Type B pancreatic cell (in vitro differentiated cells): Measurements from ENCODE around the gene PMM2. TPM values are rescaled to one million over a fixed set of nuclear protein-coding genes. Genes with fewer than 3 reads are reported as not detected.
A peak's percentile ranks its signal among the peaks of the same experiment; 100 is the strongest.
"Not testable (repeated sequence)": the region's sequence is repeated elsewhere in the genome, so short reads cannot be mapped to it uniquely, and the experiment has no call there.

Source experiments
- DNase-seq: peaks from one replicate; pipeline ENCODE4 v3.0.0; 2021; ENCODE audit warnings: mixed read lengths; ENCODE audit not compliant: unreplicated experiment; ENCODE audit errors: extremely low spot score
- H3K27ac Mint-ChIP-seq: 2 replicates; pipeline ENCODE4 v1.8.0; 2021; ENCODE audit warnings: mild to moderate bottlenecking, mixed read lengths
- H3K27me3 Mint-ChIP-seq: 2 replicates; pipeline ENCODE4 v1.8.0; 2021; ENCODE audit warnings: mixed read lengths
- H3K36me3 Mint-ChIP-seq: 2 replicates; pipeline ENCODE4 v1.8.0; 2021; ENCODE audit warnings: mixed read lengths
- H3K4me1 Mint-ChIP-seq: one replicate; pipeline ENCODE4 v1.8.0; 2021; ENCODE audit warnings: mixed read lengths; ENCODE audit not compliant: unreplicated experiment
- H3K4me3 Mint-ChIP-seq: 2 replicates; pipeline ENCODE4 v1.8.0; 2021; ENCODE audit warnings: mild to moderate bottlenecking, mixed read lengths
- H3K9me3 Mint-ChIP-seq: 2 replicates; pipeline ENCODE4 v1.8.0; 2021; ENCODE audit warnings: mixed read lengths
- CTCF ChIP-seq: fragments of 200-600 bp; sonication (generic); conservative IDR thresholded peaks from 2 replicates; pipeline ENCODE4 v1.5.0; 2021; ENCODE audit warnings: antibody characterized with exemption, mild to moderate bottlenecking
- total RNA-seq: library from RNA; stranded (reverse); gene quantifications from 2 replicates; pipeline ENCODE4 v1.2.1, GENCODE V29; 2021; ENCODE audit warnings: low replicate concordance

Gene PMM2
- total RNA-seq, 1 donor from 2014 or later = 35.5 TPM

- DNase-seq = no peak
- H3K27ac Mint-ChIP-seq = no peak overlapping the region
- no peaks in the 10 kb centered on the region for H3K27me3 Mint-ChIP-seq
- H3K36me3 Mint-ChIP-seq = peaks cover 22% of the 10 kb centered on the region
- H3K4me1 Mint-ChIP-seq = no peaks in the 10 kb centered on the region
- no peaks in the 10 kb centered on the region for H3K9me3 Mint-ChIP-seq
- TF ChIP-seq CTCF = no peak
- no peak overlapping the region for H3K4me3 Mint-ChIP-seq
These were observed 28.7 kb downstream of the PMM2 start for GRCh38 chr16:8826278-8826879.

GRCh38 chr16:8828541-8829165, 31.0 kb downstream of the PMM2 start:
- Mint-ChIP-seq H3K4me3 (no peak overlapping the region), H3K27ac (no peak overlapping the region), H3K36me3 (peaks cover 27% of the 10 kb centered on the region), H3K9me3 (no peaks in the 10 kb centered on the region), H3K4me1 (no peaks in the 10 kb centered on the region), H3K27me3 (no peaks in the 10 kb centered on the region)
- no peak for DNase-seq
- TF ChIP-seq CTCF = no peak

GRCh38 chr16:8831450-8831849, 33.8 kb downstream of the PMM2 start:
- H3K36me3 Mint-ChIP-seq = peaks cover 21% of the 10 kb centered on the region
- H3K27me3 Mint-ChIP-seq = no peaks in the 10 kb centered on the region
- no peaks in the 10 kb centered on the region for H3K4me1 Mint-ChIP-seq
- no peak for DNase-seq
- no peaks in the 10 kb centered on the region for H3K9me3 Mint-ChIP-seq
- peak overlapping the region; percentile 16 for H3K27ac Mint-ChIP-seq
- no peak overlapping the region for H3K4me3 Mint-ChIP-seq
- TF ChIP-seq CTCF = no peak

- Mint-ChIP-seq H3K9me3 (no peaks in the 10 kb centered on the region), H3K36me3 (peaks cover 21% of the 10 kb centered on the region), H3K27me3 (no peaks in the 10 kb centered on the region), H3K4me1 (no peaks in the 10 kb centered on the region), H3K27ac (peak overlapping the region; percentile 16), H3K4me3 (no peak overlapping the region)
- DNase-seq = no peak
- TF ChIP-seq CTCF = no peak
These were observed 34.5 kb downstream of the PMM2 start for GRCh38 chr16:8831871-8832716.

GRCh38 chr16:8832717-8833105, 35.1 kb downstream of the PMM2 start:
- Mint-ChIP-seq H3K36me3 (peaks cover 21% of the 10 kb centered on the region), H3K4me3 (no peak overlapping the region), H3K27ac (no peak overlapping the region), H3K9me3 (no peaks in the 10 kb centered on the region), H3K27me3 (no peaks in the 10 kb centered on the region), H3K4me1 (no peaks in the 10 kb centered on the region)
- no peak for DNase-seq
- TF ChIP-seq CTCF = no peak

- H3K27me3 Mint-ChIP-seq, DNase-seq, H3K4me1 Mint-ChIP-seq, H3K4me3 Mint-ChIP-seq, H3K9me3 Mint-ChIP-seq, H3K27ac Mint-ChIP-seq, H3K36me3 Mint-ChIP-seq: not testable (repeated sequence)
These were observed 39.2 kb downstream of the PMM2 start for GRCh38 chr16:8836797-8837196.

- not testable (repeated sequence) for H3K27me3 Mint-ChIP-seq, H3K4me3 Mint-ChIP-seq, H3K9me3 Mint-ChIP-seq, H3K27ac Mint-ChIP-seq, H3K4me1 Mint-ChIP-seq, DNase-seq
- peaks cover 12% of the 10 kb centered on the region for H3K36me3 Mint-ChIP-seq
These were observed 40.0 kb downstream of the PMM2 start for GRCh38 chr16:8837594-8837993.

- H3K27ac Mint-ChIP-seq = peak overlapping the region; percentile 42
- H3K27me3 Mint-ChIP-seq, H3K4me1 Mint-ChIP-seq, H3K9me3 Mint-ChIP-seq, H3K4me3 Mint-ChIP-seq, DNase-seq: not testable (repeated sequence)
- peaks cover 23% of the 10 kb centered on the region for H3K36me3 Mint-ChIP-seq
These were observed 44.4 kb downstream of the PMM2 start for GRCh38 chr16:8842016-8842415.
